ENCODE data around the gene ZNF274. TPM values are rescaled to one million over a fixed set of nuclear protein-coding genes. Genes with fewer than 3 reads are reported as not detected.
"Not testable (repeated sequence)": the region's sequence is repeated elsewhere in the genome, so short reads cannot be mapped to it uniquely, and the experiment has no call there.

ZNF274 gene
- polyA plus RNA-seq (ENCODE audit: insufficient read length in 12 of 12) = 10 to 100 TPM in 4 of 12 donors, 1 to 10 TPM in 7, not detected in 1; 7.6 to 21.2 (median 9.4) TPM
- long read RNA-seq, donor 1, full-length matches to known transcripts = 9 of 17 reads
- long read RNA-seq, donor 1, partial matches to known transcripts = 8 of 17 reads
- long read RNA-seq, donor 1, other reads (novel, unspliced or antisense) = 0 of 17 reads
- long read RNA-seq, donor 2, partial matches to known transcripts = 0 of 4 reads
- long read RNA-seq, donor 2, other reads (novel, unspliced or antisense) = 0 of 4 reads
- long read RNA-seq, donor 3 = 0 reads
- long read RNA-seq, donor 4 = 0 reads
- long read RNA-seq, donor 5, full-length matches to known transcripts = 2 of 2 reads
- long read RNA-seq, donor 5, partial matches to known transcripts = 0 of 2 reads
- long read RNA-seq, donor 5, other reads (novel, unspliced or antisense) = 0 of 2 reads
- long read RNA-seq, donor 6, partial matches to known transcripts = 0 of 1 reads
- long read RNA-seq, donor 6, other reads (novel, unspliced or antisense) = 0 of 1 reads
- long read RNA-seq, donor 7 = 0 reads
- long read RNA-seq, donor 8, full-length matches to known transcripts = 3 of 3 reads
- long read RNA-seq, donor 8, partial matches to known transcripts = 0 of 3 reads
- long read RNA-seq, donor 8, other reads (novel, unspliced or antisense) = 0 of 3 reads
- long read RNA-seq, donor 9, full-length matches to known transcripts = 2 of 2 reads
- long read RNA-seq, donor 9, partial matches to known transcripts = 0 of 2 reads
- long read RNA-seq, donor 9, other reads (novel, unspliced or antisense) = 0 of 2 reads
- long read RNA-seq, donor 10, full-length matches to known transcripts = 5 of 5 reads
- long read RNA-seq, donor 10, partial matches to known transcripts = 0 of 5 reads
- long read RNA-seq, donor 10, other reads (novel, unspliced or antisense) = 0 of 5 reads
- long read RNA-seq, donor 11 = 0 reads

DNA sequence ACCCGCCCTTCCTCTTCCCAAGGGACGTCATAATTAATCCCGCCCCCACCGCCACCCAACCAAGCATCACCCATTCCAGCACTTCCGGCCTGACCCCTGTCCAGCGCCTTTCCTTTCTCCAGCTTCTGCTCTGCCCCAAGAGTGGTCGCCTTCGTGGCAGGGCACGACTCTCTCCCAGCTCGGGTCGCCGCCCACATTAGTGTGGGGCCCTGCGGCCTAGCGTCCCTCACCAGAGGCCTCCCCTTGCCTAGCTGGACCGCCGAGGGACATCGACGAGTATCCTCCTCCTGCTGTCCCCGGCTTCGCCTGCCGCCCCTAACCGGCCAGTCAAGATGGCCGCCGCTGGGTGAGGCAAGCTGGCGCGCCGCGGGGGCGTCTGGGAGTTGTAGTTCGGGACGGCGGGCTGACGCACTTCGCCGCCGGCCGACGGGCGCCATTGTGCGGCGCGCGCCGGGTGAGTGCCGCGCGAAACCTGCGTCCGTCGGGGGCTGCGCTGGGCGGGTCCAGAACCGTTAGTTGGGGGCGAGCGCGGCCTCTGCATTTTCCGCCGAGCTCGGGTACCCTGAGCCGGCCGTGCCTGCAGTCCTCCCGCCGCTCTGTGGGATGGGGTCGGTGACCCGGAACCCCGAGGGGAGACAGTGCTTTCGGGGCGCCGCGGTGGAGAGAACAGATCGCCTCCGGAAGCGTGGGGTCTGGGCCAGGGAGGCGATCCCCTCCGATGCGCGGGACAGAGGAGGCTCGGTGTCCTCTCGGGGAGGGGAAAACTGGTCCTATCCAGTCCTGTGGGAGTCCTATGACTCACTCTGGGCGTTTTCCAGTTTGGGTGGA, at the start of gene ZNF274:
Gene ZNF274, plus strand, starts transcription at position 73 of the 828 bp plus-strand sequence. CDS start 905 bp downstream, outside the sequence.
- DNase-seq = peak; percentile 89

DNA sequence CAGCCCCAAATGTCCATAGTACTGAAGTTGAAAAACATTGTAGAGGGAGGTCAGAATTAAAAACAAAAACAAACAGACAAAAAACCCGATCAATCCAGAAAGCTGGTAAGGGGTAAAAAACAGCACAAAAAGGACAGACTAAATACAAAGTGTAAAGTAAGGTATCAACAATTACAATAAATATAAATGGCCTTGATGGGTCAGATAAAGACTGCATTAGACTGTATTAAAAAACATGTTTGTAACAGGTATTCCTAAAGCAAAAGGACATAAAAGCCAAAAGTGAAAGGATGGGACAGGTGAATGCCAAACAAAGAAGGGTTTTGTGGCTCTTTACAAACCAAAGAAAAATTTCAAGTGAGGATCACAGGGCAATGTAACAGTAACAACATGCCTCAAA, 48.6 kb upstream of the ZNF274 start:
- no peak for DNase-seq

DNA sequence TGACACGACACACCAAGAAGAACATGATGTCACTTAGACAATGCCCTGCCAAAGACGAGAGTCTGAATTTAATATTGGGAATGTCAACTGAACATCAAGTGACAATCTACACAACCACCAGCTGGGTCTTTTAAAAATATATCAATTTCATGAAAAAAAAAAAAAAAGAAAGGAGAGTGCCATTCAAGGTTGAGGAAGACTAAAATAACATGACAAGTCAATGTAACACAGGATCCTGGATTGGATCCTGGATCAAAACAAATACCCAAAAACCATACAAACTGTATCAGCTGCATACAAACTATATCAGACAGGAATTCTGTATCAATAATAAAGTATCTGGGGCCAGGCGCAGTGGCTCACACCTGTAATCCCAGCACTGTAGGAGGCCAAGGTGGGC, 37.0 kb upstream of the ZNF274 start:
- no peak for DNase-seq

DNA sequence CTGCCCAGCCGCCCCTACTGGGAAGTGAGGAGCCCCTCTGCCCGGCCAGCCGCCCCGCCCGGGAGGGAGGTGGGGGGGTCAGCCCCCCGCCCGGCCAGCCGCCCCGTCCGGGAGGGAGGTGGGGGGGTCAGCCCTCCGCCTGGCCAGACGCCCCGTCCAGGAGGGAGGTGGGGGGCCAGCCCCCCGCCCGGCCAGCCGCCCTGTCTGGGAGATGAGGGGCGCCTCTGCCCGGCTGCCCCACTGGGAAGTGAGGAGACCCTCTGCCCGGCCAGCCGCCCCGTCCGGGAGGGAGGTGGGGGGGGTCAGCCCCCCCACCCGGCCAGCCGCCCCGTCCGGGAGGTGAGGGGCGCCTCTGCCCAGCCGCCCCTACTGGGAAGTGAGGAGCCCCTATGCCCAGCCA, 35.4 kb upstream of the ZNF274 start:
- not testable (repeated sequence) for DNase-seq

DNA sequence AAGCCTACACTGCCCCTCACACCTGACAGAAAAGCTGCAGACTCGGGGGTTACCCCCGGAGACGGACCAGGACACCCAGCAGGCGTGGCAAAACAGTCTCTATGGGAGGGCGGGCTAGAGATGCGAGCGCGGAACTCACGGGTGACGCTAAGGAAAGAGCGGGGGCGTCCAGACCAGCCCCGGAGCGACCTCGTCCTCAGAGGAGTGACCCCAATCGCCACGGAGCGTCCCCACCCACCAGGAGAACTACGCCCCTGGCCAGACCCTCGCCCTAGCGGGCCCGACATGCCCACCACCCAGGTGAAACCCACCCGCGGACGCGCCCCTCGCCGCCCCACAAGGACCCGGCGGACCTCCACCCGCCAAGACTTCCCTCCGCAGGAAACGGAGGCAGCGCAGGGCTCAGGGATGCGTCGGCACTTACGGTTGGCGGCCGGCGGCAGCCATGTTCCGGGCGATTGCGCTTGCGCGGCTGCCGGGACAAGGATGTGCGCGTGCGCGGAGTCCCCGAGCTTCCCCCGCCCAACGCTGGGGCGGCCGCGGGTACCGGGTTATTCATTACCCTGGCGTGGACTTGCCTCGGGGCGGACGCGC, 32.4 kb upstream of the ZNF274 start, which contains the start of gene ZNF329:
Gene ZNF329, minus strand, starts transcription at position 462 of the 594 bp plus-strand sequence. CDS start 21,286 bp downstream, outside the sequence.
- DNase-seq = peak; percentile 89

DNA sequence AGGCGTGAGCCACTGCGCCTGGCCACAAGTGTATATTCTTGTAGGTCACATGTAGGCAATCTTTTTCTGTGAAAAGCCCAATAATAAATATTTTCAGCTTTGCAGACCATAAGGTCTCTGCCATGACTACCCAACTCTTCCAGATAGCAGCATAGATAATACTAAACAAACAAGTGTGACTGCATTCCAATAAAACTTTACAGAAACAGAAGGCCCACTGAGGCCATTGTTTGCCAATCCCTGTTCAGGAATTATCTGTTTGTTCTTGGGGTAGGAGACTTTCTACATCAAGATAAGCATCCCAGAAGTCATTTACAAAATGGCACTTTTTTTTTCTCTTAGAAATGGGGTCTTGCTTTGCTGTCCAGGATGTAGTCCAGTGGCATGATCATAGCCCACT, 29.5 kb upstream of the ZNF274 start:
- no peak for DNase-seq

DNA sequence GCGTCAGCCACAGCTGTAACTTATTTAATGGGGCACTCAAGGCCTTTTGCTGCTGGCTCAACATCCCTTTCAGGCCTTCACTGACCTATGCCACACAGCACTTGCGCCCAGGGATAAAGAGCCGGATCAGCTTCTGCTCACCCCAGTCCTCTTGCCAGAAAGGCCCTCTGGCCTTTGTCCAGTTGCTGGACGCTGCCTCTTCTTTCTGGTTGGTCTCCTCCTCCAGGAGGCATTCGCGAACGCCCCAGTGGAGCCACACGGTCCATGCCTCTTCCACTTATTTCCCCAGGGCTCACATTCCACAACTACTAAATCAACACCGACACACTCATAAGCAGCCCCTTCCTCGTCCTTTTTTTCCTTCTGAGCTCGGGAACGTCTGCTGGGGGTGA, 28.6 kb upstream of the ZNF274 start:
- peak; percentile 54 for DNase-seq

DNA sequence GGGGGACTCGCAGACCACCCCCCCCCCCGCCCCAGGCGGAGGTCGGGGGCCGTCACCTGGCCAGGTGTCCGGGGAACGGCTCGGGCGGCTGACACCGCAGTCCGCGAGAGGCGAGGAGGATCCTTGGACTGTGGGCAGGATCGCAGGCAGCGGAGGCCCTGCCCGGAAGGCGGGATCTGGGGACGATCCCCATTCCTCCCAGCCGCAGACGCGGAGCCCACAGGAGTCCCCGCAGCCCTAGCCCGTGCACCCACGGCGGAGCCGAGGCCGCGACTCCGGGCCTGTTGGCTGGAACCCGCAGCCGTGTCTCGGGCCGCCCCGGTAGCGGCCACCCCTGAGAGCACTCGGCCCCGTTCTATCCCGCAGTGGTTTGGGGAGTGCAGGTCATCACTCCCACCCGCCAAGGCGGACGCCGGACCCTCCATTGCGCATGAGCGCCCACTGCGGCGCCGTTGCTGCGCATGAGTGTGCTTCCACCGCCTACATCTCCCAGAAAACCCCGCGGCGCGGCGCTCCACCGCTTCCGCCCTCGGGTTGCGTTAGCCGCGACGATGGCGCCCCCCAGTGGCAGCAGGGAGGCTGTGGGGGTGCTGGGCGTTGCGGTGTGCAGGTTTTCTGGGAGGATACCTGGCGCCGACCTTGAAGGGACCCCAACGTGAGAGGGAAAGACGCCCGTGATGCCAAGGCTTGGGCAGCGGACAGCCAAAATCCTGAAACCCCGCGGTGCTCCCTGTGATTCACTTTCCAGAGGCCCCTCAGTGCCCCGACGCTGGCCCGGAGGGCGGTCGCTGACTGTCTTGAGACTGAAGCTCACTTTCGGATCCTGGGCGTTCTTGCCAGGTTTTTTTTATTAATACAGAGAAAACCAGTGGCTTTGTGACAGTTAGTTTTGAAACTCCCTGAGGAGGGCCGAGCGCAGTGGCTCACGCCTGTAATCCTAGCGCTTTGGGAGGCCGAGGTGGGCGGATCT, 27.9 kb upstream of the ZNF274 start:
- DNase-seq = peak; percentile 97

DNA sequence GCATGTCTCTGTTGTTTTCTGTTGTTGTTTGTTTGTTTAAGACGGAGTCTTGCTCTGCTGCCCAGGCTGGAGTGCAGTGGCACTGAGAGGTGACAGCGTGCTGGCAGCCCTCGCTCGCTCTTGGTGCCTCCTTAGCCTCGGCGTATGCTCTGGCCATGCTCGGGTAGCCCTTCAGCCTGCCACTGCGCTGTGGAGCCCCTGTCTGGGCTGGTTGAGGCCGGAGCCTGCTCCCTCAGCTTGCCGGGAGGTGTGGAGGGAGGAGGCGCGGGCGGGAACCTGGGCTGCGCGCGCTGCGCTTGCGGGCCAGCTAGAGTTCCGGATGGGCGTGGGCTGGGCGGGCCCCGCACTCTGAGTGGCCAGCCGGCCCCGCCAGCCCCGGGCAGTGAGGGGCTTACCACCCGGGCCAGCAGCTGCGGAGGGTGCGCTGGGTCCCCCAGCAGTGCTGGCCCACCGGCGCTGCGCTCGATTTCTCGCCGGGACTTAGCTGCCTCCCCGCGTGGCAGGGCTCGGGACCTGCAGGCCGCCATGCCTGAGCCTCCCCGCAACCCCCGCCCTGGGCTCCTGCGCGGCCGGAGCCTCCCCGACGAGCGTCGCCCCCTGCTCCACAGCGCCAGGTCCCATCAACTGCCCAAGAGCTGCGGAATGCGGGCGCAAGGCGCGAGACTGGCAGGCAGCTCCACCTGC, 25.7 kb upstream of the ZNF274 start:
- DNase-seq = no peak

DNA sequence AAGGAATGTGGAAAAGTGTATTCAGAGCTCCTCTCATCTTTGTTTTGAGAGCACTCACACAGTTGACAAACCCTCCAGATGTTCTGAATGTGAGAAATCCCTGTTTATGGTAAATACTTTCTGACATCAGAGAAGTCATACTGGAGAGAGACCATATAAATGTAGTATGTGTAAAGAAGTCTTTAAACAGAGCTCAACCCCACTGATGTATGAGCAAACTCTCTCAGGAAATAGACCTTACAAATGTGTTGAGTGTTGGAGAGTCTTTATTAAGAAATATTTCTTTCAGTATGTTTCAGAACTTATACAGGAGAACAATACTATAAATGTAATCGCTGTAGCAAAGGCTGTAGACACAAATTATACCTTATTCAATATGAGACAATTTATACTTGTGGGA, 16.6 kb upstream of the ZNF274 start:
- DNase-seq = no peak

DNA sequence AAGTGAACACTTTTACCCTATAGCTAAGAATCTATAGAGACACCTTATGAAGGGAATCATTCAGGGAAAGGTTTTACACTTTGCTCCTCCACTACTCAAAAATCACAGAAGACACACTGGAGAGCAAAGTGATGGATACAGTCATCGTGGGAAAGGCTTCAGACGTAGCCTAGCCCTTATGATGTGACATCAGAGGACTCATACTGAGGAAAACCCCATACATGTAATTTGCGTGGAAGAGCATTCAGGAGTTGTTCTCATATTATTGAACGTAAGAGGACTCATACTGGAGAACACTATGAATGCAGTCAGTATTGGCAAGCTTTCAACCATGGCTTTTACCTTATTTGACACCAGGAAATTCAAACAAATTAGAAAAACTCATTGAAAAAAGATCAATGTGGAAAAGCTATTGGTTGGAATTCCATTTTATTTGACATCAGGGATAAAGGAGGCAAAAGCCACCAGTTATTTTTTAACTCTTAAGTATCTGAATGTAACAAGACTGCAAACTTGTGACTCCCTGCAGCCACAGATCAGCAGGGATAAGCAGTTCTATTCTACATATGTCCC, 16.1 kb upstream of the ZNF274 start:
- DNase-seq = no peak

DNA sequence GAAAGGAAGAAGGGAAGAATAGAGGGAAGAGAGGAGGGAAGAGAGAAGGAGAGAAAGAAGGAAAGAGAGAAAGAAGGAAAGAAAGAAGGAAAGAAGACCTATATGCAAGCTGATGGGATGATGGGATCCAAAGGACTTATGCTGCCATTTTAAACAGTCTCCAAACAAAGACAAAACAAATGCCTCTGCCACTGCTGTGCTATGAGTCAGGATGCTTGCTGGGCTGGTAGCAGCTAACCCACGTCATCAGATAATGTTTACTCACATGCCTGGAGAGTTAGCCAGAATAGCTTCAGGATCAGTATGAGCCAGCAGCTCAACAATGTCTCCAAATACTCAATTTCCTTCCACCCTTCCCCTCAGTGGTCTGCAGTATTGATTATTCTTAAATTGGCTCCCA, 12.0 kb upstream of the ZNF274 start:
- no peak for DNase-seq

DNA sequence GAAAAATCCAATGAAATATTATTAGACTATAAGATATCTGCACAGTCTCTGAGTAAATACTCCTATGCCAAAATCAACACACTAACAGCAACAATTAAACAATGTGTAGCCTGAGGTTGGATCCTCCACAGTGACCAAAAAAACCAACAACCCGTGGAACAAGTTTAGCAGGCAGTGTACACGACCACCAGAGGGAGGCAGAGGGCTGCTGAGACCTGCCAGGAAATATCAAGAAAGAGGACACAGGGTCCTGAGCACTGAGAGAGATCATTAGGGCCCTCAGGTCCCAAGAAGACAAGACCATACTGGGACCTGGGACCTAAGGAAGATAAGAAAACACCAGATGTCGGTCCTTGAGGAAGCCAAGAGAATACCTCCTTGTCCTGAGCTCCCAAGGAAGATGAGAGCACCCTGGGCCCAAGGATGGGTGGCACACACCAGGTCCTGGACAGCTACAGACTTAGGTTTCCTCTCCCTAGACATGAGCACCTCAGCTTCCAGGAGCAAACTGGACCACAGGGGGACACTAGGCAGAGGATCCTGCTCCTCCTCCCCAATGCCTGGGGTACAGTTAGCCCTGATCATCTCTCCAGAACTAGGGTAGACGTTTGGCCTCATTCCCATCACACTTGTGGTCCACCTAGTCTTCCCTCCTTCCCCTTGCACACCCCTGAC, 822 bp upstream of the ZNF274 start:
- DNase-seq = peak; percentile 8

DNA sequence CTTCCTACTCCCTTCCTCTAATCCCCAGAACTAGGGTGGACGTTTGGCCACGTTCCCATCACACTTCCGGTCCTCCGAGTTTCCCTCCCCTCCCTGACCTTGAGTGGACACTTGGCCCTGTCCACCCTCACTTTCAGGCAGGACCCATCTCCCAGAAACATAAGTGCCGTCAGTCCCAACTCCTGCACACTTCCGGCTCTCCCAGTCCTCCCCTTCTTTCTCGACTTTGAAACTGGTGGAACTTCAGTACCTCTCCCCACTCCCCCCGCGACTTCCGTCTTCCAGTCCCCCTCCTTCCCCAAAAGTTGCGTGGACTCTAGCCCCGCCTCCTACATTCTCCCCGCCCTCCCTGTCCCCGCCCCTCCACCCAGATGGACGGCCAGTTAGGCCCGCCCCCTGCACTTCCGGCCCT, 278 bp upstream of the ZNF274 start:
- no peak for DNase-seq

DNA sequence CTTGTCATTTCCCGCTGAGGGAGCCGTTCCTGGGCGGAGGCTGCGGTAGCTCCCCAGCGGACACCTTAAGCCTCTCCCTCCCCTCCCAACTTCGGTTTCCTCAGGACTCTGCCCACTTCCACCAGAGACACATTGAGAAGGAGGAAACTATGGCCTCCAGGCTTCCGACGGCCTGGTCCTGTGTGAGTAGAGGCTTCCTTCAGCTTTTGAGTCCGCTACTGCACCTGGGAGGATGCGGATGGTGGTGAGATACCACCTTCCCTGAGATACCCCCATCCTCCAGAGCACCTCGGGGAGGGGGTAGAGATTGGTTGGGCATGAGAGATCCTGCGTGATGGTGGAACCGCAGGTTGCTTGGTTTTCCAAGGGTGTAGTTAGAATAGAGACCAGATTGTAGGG, 955 bp downstream of the ZNF274 start:
- no peak for DNase-seq

DNA sequence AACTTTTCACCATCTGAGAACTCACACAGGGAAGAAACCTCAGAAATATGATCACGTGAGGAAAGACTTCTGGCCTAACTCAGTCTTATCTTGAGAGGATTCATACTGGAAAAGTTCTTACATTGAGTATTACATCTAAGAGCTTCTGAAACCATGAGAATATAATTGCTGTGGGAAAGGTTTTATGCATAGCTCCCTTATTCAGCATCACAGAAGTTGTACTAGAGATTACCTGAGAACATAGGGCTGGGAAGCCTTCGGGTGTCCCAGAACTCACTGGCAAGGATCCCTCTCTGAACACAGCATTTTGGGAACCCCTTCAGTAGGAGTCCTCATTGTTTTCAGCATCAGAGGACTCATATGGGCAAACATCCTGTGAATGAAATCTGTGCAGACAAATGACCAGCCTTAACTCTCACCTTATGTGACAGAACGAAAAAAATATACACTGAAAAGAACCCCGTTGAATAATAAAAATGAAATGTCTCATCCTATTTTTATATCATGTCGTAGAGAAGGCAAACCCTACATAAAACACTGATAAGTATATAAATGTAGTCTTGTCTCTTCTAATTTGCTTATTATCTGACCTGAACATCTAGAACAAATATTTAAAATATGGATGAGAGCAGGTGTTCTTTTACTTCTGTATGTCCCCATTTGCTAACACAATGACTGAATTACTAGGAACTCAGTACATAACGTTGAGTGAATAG, 14.2 kb downstream of the ZNF274 start:
- DNase-seq = no peak

DNA sequence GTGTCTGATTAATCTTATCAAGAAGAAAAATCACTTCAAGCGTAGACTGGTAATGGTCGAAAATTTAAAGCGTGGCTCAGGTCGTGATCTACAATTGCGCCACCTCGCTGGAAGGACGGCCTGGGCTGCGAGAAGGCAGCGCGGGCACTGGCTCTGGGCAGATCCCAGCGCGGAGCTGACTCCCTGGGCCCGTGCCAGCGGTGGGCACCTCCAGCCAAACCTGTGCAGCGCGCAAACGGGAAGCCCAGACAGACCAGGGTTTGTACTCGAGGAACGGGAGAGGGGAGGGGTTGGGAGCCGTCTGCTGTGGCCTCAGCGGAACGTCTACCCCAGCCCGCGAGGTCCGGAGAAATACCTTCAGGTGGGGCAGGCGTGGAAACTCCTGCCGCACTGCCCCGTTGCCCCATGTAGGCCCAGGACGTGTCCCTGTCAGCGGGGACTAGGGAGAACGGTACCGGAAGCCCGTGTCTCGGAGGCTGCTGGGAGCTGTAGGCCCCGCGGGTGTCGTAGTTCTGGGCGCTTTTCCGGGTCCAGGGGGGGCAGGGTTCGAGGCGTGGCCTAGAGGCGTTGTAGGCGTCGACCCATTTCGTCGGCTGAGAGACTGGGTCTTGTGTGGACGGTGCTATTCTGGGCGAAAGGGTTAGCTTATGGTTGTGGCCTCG, 21.1 kb downstream of the ZNF274 start:
- no peak for DNase-seq
